Mucosa of rectum (tissue), 2 donors: ENCODE measurements around the gene H2AZ2.
"Not testable (repeated sequence)": the region's sequence is repeated elsewhere in the genome, so short reads cannot be mapped to it uniquely, and the experiment has no call there.

Source experiments
- H3K27ac ChIP-seq, 2 donors: one replicate each; pipeline ENCODE4 v1.7.0; 2013; ENCODE audit warnings: inconsistent platforms in 2 of 2, low read depth in 2 of 2, low read length in 2 of 2
- H3K27me3 ChIP-seq, 2 donors: one replicate each; pipeline ENCODE4 v1.7.0; 2013; ENCODE audit warnings: low read length in 2 of 2; ENCODE audit not compliant: control insufficient read depth in 2 of 2, insufficient read depth in 2 of 2
- H3K36me3 ChIP-seq, 2 donors: one replicate each; pipeline ENCODE4 v1.7.0; 2013; ENCODE audit warnings: low read length in 2 of 2; ENCODE audit not compliant: control insufficient read depth in 2 of 2, insufficient read depth in 2 of 2
- H3K4me1 ChIP-seq, 2 donors: one replicate each; pipeline ENCODE4 v1.7.0; 2013; ENCODE audit warnings: low read length in 2 of 2, mild to moderate bottlenecking in 1 of 2; ENCODE audit not compliant: control insufficient read depth in 2 of 2, insufficient read depth in 2 of 2
- H3K4me3 ChIP-seq, 2 donors: one replicate each; pipeline ENCODE4 v1.7.0; 2013; ENCODE audit warnings: low read length in 2 of 2
- H3K9ac ChIP-seq, 2 donors: one replicate each; pipeline ENCODE4 v1.7.0; 2013; ENCODE audit warnings: low read length in 2 of 2, low read depth in 1 of 2, mild to moderate bottlenecking in 1 of 2
- H3K9me3 ChIP-seq, 2 donors: one replicate each; pipeline ENCODE4 v1.7.0; 2013; ENCODE audit warnings: low read length in 2 of 2; ENCODE audit not compliant: control insufficient read depth in 2 of 2
- donor health status: healthy.
- donor health status: Normal muscosa, but diverticular disease.

Gene H2AZ2

GRCh38 chr7:44849259-44849884 lies 1.5 kb upstream of the H2AZ2 start:
- Histone ChIP-seq H3K9ac (peak overlapping the region; percentile 24 to 93), H3K4me3 (peak overlapping the region in 1 of 2 donors; percentile 95), H3K27ac (no peak overlapping the region), H3K27me3 (no peaks in the 10 kb centered on the region), H3K4me1 (peaks cover 4 to 11% of the 10 kb centered on the region in 2 donors), H3K9me3 (no peaks in the 10 kb centered on the region), H3K36me3 (no peaks in the 10 kb centered on the region)

GRCh38 chr7:44847509-44847919 lies 373 bp downstream of the H2AZ2 start:
- Histone ChIP-seq H3K27ac (peak overlapping the region; percentile 93 to 94), H3K4me1 (peaks cover 4 to 11% of the 10 kb centered on the region in 2 donors), H3K9me3 (no peaks in the 10 kb centered on the region), H3K9ac (peak overlapping the region; percentile 89 to 94), H3K4me3 (peak overlapping the region; percentile 85 to 96), H3K36me3 (peaks cover 2% of the 10 kb centered on the region in 2 donors), H3K27me3 (no peaks in the 10 kb centered on the region)

- no peaks in the 10 kb centered on the region for H3K27me3 ChIP-seq
- H3K36me3 ChIP-seq: peaks cover 2 to 5% of the 10 kb centered on the region in 2 donors
- H3K4me3 ChIP-seq: peak overlapping the region; percentile 85 to 96
- H3K9ac ChIP-seq: peak overlapping the region; percentile 89 to 94
- H3K4me1 ChIP-seq: peaks cover 4 to 11% of the 10 kb centered on the region in 2 donors
- peak overlapping the region; percentile 93 to 94 for H3K27ac ChIP-seq
- H3K9me3 ChIP-seq: no peaks in the 10 kb centered on the region
Measured at GRCh38 chr7:44846816-44847508, 925 bp downstream of the H2AZ2 start.

GRCh38 chr7:44846390-44846789 lies 1.5 kb downstream of the H2AZ2 start:
- not testable (repeated sequence) for H3K36me3 ChIP-seq, H3K27me3 ChIP-seq, H3K9me3 ChIP-seq
- peak overlapping the region; percentile 85 to 96 for H3K4me3 ChIP-seq
- peaks cover 4 to 11% of the 10 kb centered on the region in 2 donors for H3K4me1 ChIP-seq
- peak overlapping the region; percentile 93 to 94 for H3K27ac ChIP-seq
- peak overlapping the region; percentile 89 to 94 for H3K9ac ChIP-seq

- peak overlapping the region in 1 of 2 donors; percentile 39 for H3K9ac ChIP-seq
- H3K27me3 ChIP-seq: no peaks in the 10 kb centered on the region
- H3K36me3 ChIP-seq: peaks cover 8 to 10% of the 10 kb centered on the region in 2 donors
- no peak overlapping the region for H3K27ac ChIP-seq
- H3K4me3 ChIP-seq: no peak overlapping the region
- no peaks in the 10 kb centered on the region for H3K9me3 ChIP-seq
- H3K4me1 ChIP-seq: peaks cover 4 to 11% of the 10 kb centered on the region in 2 donors
Measured at GRCh38 chr7:44845451-44845850, 2.4 kb downstream of the H2AZ2 start.

- H3K4me1 ChIP-seq: peaks cover 4 to 11% of the 10 kb centered on the region in 2 donors
- not testable (repeated sequence) for H3K9ac ChIP-seq, H3K4me3 ChIP-seq, H3K27ac ChIP-seq, H3K27me3 ChIP-seq, H3K9me3 ChIP-seq
- H3K36me3 ChIP-seq: peaks cover 10 to 17% of the 10 kb centered on the region in 2 donors
Measured at GRCh38 chr7:44843440-44843839, 4.4 kb downstream of the H2AZ2 start.

- not testable (repeated sequence) for H3K27ac ChIP-seq, H3K27me3 ChIP-seq, H3K4me3 ChIP-seq, H3K9me3 ChIP-seq, H3K9ac ChIP-seq
- Histone ChIP-seq H3K4me1 (peaks cover 4 to 11% of the 10 kb centered on the region in 2 donors), H3K36me3 (peaks cover 10 to 18% of the 10 kb centered on the region in 2 donors)
Measured at GRCh38 chr7:44842675-44843074, 5.2 kb downstream of the H2AZ2 start.

- no peaks in the 10 kb centered on the region for H3K9me3 ChIP-seq
- H3K36me3 ChIP-seq: peaks cover 20 to 39% of the 10 kb centered on the region in 2 donors
- no peak overlapping the region for H3K4me3 ChIP-seq
- H3K9ac ChIP-seq: no peak overlapping the region
- H3K27me3 ChIP-seq: no peaks in the 10 kb centered on the region
- H3K4me1 ChIP-seq: no peaks in the 10 kb centered on the region
- no peak overlapping the region for H3K27ac ChIP-seq
Measured at GRCh38 chr7:44838751-44839150, 9.1 kb downstream of the H2AZ2 start.

GRCh38 chr7:44827567-44827966 lies 20.3 kb downstream of the H2AZ2 start:
- Histone ChIP-seq H3K27me3 (no peaks in the 10 kb centered on the region), H3K4me1 (no peaks in the 10 kb centered on the region), H3K36me3 (peaks cover 24 to 41% of the 10 kb centered on the region in 2 donors)

GRCh38 chr7:44824894-44825526 lies 22.9 kb downstream of the H2AZ2 start:
- Histone ChIP-seq H3K27me3 (no peaks in the 10 kb centered on the region), H3K27ac (no peak overlapping the region), H3K9me3 (no peaks in the 10 kb centered on the region), H3K4me1 (no peaks in the 10 kb centered on the region), H3K4me3 (no peak overlapping the region), H3K36me3 (peaks cover 21 to 25% of the 10 kb centered on the region in 2 donors), H3K9ac (no peak overlapping the region)

More at GRCh38 chr7:44827567-44827966, 20.3 kb downstream of the H2AZ2 start:
- Histone ChIP-seq H3K4me3 (no peak overlapping the region), H3K27ac (no peak overlapping the region), H3K9ac (no peak overlapping the region), H3K9me3 (no peaks in the 10 kb centered on the region)
